NCI-H1105 (cell line): Measurements from ENCODE around the gene RALGDS.

Experiments
- DNase-seq: peaks from one replicate; lab custom pipeline; 2025; lab: John Stamatoyannopoulos, UW

Gene RALGDS

GRCh38 chr9:133134388-133135145 lies 13.5 kb upstream of the RALGDS start:
- DNase-seq: no peak

- DNase-seq: peak; percentile 84
These were observed 12.8 kb upstream of the RALGDS start for GRCh38 chr9:133133681-133134387.

DNA sequence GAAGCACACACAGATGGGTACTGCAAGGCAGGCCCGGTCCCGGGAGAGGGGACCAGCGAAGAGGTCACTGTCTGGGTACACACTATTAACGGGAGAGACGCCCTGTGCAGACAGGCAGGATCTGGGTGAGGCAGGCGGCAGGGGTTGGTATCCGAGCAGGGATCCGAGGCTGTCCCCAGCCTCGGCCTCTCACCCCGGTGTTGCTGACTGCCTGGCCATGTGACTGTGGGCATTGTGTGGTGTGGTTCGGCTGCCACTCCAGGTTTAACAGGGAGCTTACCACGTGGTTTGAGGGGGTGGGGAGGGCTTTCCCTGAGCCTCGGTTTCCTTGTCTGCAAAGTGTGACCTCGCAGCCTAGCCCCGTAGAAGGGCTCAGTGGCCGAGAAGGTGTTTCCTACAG lies 11.1 kb upstream of the RALGDS start:
- no peak for DNase-seq

DNA sequence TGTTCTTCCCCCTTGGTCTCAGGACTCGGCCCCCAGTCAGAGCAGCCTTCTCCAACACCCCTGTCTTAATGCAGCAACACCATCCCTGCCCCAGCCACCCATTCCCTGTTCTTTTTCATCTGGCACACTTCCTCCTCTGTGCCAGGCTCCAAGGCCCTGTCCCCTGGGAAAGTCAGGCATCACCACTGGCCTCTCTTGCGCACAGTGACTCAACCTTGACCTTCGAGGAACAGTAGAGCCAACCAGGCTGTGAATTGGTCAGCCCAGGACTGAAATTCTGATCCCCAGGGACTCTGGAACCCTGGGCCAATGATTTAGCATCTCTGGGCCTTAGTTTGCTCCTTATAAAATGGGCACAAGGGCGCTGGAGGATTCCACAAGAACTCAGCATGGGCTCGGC lies 10.5 kb upstream of the RALGDS start:
- DNase-seq: no peak

DNA sequence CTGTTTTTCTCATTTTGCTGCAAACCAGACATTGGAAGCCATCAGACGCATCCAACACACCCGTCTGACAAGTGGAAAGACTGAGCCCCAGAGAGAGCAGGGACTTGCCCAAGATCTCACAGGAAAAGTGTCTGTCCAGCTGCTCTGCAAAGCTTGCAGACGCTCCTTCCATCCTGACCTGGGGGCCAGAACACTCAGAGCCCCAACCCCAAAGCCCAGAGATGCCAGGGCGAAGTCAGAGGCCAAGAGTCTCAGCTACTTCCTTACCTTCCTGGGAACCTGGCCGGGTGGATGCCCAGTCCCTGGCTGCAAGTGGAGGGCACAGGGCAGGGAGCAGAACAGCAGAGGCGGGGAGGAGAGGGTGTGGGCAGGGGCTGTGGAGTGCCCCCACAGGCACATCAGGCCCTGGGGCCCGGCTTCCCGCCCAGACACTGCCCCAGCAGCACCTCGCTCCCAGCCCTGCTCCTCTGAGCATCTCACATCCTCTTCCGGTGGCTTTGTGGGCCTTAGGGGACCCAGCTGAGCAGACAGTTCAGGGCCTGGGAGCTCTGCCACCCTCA lies 9.7 kb upstream of the RALGDS start:
- DNase-seq: no peak

- DNase-seq: no peak
These were observed 8.2 kb upstream of the RALGDS start for GRCh38 chr9:133129001-133129795.

- no peak for DNase-seq
These were observed 7.1 kb upstream of the RALGDS start for GRCh38 chr9:133128152-133128551.

DNA sequence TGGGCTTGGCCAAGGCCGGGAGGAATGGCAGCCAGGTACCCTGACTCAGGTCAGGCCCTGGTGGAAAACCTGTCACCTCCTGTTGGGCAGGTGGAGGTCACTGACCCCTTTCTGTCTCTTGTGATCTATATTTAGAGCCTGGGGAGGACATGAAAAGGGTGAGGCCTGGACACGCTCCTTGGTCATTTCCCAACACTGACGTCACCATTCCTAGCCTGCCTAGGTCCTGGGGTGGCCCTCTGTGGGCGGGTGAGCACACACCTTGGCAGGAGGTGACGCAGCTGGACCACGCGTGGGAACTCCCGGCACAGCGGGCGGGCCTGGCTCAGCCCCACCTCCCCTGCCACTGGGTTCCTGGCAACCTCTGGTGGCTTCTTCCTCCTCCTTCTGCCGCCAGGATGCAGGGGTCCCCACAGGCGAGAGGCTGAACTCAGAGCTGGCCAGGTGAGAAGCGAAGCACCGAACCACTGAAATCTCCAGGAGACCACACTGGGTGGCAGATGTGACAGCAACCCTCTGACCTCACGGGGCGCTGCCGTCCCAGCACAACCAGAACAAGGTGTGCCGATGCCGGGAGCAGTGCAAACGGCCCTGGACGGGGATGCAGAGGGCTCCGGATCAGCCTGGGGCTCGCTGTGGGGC lies 6.4 kb upstream of the RALGDS start:
- no peak for DNase-seq

DNA sequence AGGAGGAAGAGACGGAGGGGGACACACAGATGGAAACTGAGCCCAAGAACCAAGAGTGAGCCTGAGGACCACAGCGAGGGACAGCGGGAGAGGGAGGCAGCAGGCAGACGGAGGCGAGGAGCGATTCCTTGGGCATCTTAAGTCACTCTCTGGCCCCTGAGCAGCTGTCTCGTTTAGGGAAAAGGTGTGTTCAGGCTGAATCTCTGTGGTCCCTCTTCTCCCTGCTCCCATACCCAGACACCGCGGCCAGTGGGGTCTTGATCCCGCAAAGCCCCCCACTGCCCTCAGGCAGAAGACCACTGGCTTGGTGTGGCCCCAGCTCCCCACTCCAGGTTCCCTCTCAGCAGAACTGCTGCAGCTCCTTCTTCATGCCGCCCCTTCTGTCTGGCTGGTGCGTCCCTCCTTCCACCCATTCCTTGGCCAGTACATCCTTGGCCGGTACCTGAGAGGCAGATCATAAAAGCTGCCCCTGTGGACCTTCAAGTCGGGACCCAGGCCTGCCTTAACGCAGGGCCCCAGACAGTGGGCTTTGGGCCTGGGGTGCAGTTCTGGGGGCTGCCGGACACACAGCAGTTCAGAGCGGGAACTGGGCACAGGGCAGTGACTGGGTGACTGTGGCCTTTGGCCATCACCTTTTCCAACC lies 5.8 kb upstream of the RALGDS start:
- no peak for DNase-seq

GRCh38 chr9:133125941-133126696 lies 5.1 kb upstream of the RALGDS start:
- no peak for DNase-seq

DNA sequence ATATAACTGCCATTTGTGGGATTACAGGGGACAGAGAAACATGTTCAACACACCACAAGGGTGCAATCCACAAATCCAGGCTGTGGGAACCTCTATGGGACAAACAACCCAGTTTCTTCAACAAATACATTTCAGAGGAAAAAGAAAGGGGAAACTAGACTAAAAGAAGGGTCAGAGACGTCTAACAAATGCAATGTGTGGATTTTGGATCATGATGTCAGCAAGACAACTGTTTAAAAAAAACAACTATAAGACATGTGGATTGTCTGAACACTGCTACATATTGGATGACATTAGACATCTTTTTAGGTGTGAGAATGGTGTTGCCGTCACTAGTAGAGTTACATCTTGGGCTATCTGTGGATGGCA lies 3.9 kb upstream of the RALGDS start:
- DNase-seq: no peak

DNA sequence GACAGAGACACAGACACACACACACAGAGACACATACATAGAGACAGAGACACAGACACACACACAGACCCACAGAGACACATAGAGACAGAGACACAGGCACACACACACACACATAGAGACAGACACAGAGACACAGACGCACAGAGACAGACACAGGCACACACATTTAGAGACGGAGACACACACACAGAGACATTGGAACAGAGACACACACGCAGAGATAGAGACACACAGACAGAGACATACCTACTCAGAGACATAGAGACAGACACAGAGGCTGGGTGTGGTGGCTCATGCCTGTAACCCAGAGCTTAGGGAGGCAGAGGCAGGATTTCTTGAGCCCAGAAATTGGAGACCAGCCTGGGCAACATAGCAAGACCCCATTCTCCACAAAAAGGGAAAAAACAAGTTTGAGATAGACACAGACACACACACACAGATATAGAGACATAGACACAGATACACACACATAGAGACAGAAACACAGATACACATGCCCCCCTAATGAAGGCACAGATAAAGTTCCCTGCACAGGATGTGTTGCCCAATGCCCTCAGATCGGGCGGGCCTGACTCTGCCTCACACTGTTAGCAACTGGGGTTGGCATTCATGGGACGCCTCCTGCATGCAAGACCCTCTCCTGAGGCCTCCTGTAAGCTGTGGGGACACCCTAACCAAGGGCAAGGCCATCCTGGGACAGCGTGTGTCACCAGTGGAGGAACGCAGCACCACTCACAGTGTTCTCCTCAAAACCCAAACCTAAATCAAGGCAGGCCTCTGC lies 3.3 kb upstream of the RALGDS start:
- no peak for DNase-seq

GRCh38 chr9:133122935-133123611 lies 2.0 kb upstream of the RALGDS start:
- no peak for DNase-seq

DNA sequence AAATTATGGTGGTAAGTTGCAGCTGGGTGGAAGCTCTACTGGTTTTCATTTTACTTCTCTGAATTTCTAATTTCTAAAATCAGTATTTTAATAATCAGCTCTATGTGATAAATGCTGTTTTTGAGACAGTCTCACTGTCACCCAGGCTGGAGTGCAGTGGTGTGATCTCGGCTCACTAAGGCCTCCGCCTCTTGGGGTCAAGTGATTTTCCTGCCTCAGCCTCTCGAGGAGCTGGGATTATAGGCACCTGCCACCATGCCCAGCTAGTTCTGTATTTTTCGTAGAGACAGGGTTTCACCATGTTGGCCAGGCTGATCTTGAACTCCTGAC lies 1.5 kb upstream of the RALGDS start:
- no peak for DNase-seq

GRCh38 chr9:133121915-133122550 lies 993 bp upstream of the RALGDS start:
- no peak for DNase-seq

DNA sequence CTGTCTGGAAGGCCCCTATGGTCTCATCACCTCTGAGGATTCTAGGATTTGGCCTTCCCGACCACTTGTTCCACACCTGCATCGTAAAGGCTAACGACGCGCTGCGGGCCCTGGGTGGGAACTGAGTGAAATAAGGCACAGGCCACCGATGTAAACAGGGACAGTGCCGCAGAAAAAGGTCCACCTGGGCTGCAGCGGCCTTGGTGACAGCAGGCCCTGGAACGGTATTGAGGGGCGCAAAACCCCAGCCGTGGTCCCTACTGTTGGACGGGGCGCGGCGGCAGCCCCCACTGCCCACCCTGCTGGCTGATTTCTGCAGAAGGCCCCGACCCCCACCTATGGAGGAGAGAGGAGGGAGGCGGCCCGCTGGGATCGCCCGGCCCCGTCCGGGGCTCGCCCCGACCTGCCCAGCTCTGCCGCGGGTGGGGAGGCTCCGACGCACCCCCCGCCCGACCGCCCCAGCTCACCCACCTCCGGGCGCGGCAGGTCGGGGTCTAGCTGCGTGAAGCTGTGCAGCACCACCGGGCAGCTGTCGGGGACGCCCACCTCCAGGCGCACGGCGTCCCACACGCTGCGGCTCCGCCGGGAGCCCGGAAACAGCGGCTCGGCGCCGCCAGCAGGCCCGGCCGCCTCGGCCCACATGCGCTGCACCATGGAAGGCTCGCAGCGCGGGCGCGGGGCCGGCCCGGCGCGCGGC lies 391 bp downstream of the RALGDS start:
- DNase-seq: peak; percentile 24

DNA sequence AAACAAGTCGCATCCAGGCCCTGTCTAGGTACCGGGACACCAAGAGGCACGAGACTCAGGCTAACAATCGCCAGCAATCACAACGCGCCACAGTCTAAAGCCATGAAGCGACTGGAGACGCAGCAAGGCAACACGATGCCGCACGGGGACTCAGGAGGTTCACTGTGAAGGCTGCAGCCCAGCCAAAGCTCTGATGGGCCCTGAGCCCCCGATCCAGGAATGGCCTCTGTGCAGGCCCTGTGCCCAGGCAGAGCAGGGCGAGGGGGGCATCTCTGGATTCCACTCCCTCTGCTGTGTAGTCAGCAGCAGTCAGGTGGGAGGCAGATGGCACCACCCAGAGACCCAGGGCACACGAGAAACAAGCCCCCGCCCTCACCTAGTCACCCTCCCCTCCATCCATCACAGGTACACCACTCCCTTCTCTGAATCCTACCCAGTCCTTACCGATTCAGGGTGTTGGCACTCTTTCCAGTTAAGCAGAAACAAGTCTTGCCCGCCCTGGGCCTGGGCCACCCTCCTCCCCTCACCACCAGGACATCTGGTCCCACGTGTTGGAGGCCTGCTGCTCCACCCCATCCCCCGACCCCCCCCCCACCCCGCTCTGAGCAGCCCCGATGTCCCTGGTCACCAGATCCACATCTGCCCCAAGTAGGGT lies 1.1 kb downstream of the RALGDS start:
- DNase-seq: peak; percentile 24
